NB4 (cell line): ENCODE data around the gene PASD1.
"Not testable (repeated sequence)": the region's sequence is repeated elsewhere in the genome, so short reads cannot be mapped to it uniquely, and the experiment has no call there.

Source experiments
- CTCF ChIP-seq: IDR thresholded peaks from one replicate; pipeline ENCODE4 v1.5.1; 2012; ENCODE audit warnings: low read depth, low read length
- MAX ChIP-seq: IDR thresholded peaks from 2 replicates; pipeline ENCODE4 v1.6.1; 2011; ENCODE audit warnings: low read depth, low read length

GRCh38 chrX:151566872-151567271 lies 3.4 kb downstream of the PASD1 start:
- TF ChIP-seq CTCF, MAX: not testable (repeated sequence)
